ENCODE data around the gene UBE2J2.

Gene UBE2J2

DNA sequence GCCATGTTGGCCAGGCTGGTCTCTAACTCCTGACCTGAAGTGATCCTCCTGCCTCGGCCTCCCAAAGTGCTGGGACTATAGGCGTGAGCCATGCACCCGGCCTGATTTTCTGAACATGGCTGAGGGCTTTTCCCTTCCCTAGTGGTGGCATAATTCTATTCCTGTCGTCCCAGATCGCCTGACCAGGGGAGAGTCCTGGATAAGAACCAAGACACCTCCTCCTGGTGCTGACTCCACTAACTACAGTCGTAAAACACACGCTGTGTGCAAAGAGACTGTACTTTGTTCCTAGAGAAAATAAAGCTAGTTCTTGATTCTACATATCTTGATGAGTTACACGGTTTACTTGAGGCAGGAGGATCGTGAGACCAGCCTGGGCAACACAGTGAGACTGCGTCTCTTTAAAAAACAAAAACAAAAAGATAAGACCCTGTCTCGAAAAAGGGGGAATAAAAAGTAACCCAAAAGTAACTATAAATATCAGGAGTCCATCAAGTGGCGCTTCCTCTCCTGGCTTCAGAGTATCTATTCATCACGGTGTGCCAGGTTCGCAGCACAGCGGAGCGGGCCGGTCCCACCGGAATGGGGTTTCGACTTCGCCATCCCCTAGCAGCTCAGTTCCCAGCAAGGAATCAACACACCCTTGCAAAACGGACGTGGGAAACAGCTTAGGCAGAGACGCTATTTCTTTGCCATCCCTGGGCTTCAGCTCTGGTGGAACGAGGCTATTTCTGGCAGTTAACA lies 42.8 kb downstream of the UBE2J2 start:
- Histone ChIP-seq H3K27ac (ENCODE audit: low read depth, low read length) (peak overlapping the region; percentile 81), H3K4me1 (ENCODE audit: control insufficient read depth in 5 of 5, insufficient read depth in 5 of 5, low read length in 5 of 5) (peaks cover 9 to 37% (median 26%) of the 10 kb centered on the region in 5 donors), H3K9me3 (ENCODE audit: control insufficient read depth in 5 of 5, low read length in 5 of 5) (peaks cover 0 to 4% (median 0%) of the 10 kb centered on the region in 5 donors), H3K36me3 (ENCODE audit: control insufficient read depth in 5 of 5, insufficient read depth in 5 of 5, low read length in 5 of 5) (peaks cover 0 to 49% (median 34%) of the 10 kb centered on the region in 5 donors), H3K9ac (ENCODE audit: low read length in 5 of 5) (peak overlapping the region; percentile 65 to 98 (median 90)), H3K27me3 (ENCODE audit: control insufficient read depth in 5 of 5, insufficient read depth in 4 of 5, low read length in 5 of 5) (no peaks in the 10 kb centered on the region), H3K4me3 (ENCODE audit: low read depth in 1 of 5, low read length in 5 of 5) (peak overlapping the region; percentile 81 to 95 (median 92))

DNA sequence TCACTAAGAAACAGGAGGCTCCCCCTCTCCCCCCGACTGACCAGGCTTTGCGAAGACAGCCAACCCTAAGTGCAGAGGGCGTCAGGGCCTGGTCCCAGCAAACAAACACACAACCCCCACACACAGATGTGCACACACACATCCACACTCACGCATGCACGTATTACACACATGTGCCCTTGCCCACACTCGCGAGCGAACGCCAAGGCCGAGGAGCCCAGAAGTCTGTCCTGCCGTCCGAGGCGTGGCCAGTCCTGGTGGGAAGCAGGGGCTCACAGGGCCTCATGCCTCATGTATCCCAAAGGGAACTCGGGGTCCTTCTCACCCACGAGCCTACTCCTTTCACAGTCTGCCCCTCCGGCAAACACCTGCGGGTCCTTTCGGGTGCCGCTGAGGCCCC lies 43.9 kb downstream of the UBE2J2 start:
- Histone ChIP-seq H3K4me3 (ENCODE audit: low read depth in 1 of 5, low read length in 5 of 5) (peak overlapping the region in 1 of 5 donors; percentile 3), H3K27ac (ENCODE audit: low read depth, low read length) (no peak overlapping the region), H3K36me3 (ENCODE audit: control insufficient read depth in 5 of 5, insufficient read depth in 5 of 5, low read length in 5 of 5) (peaks cover 0 to 54% (median 42%) of the 10 kb centered on the region in 5 donors), H3K9me3 (ENCODE audit: control insufficient read depth in 5 of 5, low read length in 5 of 5) (peaks cover 0 to 4% (median 0%) of the 10 kb centered on the region in 5 donors), H3K27me3 (ENCODE audit: control insufficient read depth in 5 of 5, insufficient read depth in 4 of 5, low read length in 5 of 5) (no peaks in the 10 kb centered on the region), H3K9ac (ENCODE audit: low read length in 5 of 5) (peak overlapping the region in 1 of 5 donors; percentile 31), H3K4me1 (ENCODE audit: control insufficient read depth in 5 of 5, insufficient read depth in 5 of 5, low read length in 5 of 5) (peaks cover 9 to 37% (median 26%) of the 10 kb centered on the region in 5 donors)

DNA sequence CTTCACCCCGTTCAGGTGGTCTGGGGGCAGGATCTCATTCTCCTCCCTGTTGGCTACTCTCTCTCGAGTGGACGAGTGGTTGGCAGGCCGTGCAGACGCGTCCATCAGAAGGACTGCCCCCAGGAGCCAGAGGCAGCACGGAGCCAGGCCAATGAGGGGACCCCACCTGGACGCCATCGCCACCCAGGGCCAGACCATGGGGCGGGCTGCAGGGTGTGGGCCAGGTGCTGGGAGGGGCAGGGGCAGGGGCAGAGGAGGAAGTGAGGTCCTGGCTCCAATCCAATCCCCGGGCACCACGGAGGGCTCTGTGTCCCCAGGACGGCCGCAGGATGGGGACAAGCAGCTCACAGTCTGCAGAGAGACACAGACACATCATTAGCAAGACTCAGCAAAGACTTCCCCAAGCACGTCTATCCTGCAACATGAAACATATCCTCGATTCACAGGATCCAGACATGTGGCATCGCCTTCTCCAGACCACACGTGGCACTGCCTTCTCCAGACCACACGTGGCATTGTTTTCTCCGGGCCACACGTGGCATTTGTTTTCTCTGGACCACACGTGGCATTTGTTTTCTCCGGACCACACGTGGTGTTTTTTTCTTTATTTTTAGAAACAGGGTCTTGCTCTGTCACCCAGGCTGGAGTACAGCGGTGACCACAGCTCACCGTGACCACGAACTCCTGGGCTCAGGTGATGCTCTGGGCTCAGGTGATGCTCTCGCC lies 44.9 kb downstream of the UBE2J2 start:
- H3K4me3 ChIP-seq (ENCODE audit: low read depth in 1 of 5, low read length in 5 of 5), result no peak overlapping the region
- no peaks in the 10 kb centered on the region for H3K27me3 ChIP-seq (ENCODE audit: control insufficient read depth in 5 of 5, insufficient read depth in 4 of 5, low read length in 5 of 5)
- peaks cover 9 to 36% (median 26%) of the 10 kb centered on the region in 5 donors for H3K4me1 ChIP-seq (ENCODE audit: control insufficient read depth in 5 of 5, insufficient read depth in 5 of 5, low read length in 5 of 5)
- peaks cover 0 to 4% (median 0%) of the 10 kb centered on the region in 5 donors for H3K9me3 ChIP-seq (ENCODE audit: control insufficient read depth in 5 of 5, low read length in 5 of 5)
- peaks cover 0 to 53% (median 42%) of the 10 kb centered on the region in 5 donors for H3K36me3 ChIP-seq (ENCODE audit: control insufficient read depth in 5 of 5, insufficient read depth in 5 of 5, low read length in 5 of 5)
- no peak overlapping the region for H3K9ac ChIP-seq (ENCODE audit: low read length in 5 of 5)
- H3K27ac ChIP-seq (ENCODE audit: low read depth, low read length), result no peak overlapping the region

DNA sequence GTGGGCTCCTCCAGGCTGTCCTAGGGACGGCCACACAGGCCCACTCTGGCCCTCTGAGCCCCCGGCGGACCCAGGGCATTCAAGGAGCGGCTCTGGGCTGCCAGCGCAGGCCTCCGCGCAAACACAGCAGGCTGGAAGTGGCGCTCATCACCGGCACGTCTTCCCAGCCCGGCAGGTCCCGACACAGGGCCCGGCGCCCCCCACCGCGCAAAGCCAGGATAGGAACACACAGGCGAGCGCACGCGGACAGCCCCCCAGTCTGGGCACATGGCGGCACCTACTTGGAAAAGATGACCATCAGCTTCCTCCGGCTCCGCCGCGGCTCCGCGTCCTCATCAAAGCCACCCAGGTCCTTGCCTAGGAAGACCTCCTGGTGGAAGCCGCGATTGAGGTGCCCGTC lies 45.5 kb downstream of the UBE2J2 start:
- Histone ChIP-seq H3K4me3 (ENCODE audit: low read depth in 1 of 5, low read length in 5 of 5) (no peak overlapping the region), H3K9me3 (ENCODE audit: control insufficient read depth in 5 of 5, low read length in 5 of 5) (peaks cover 0 to 4% (median 0%) of the 10 kb centered on the region in 5 donors), H3K36me3 (ENCODE audit: control insufficient read depth in 5 of 5, insufficient read depth in 5 of 5, low read length in 5 of 5) (peaks cover 0 to 58% (median 46%) of the 10 kb centered on the region in 5 donors), H3K27ac (ENCODE audit: low read depth, low read length) (no peak overlapping the region), H3K9ac (ENCODE audit: low read length in 5 of 5) (no peak overlapping the region), H3K4me1 (ENCODE audit: control insufficient read depth in 5 of 5, insufficient read depth in 5 of 5, low read length in 5 of 5) (peaks cover 9 to 31% (median 26%) of the 10 kb centered on the region in 5 donors), H3K27me3 (ENCODE audit: control insufficient read depth in 5 of 5, insufficient read depth in 4 of 5, low read length in 5 of 5) (no peaks in the 10 kb centered on the region)

DNA sequence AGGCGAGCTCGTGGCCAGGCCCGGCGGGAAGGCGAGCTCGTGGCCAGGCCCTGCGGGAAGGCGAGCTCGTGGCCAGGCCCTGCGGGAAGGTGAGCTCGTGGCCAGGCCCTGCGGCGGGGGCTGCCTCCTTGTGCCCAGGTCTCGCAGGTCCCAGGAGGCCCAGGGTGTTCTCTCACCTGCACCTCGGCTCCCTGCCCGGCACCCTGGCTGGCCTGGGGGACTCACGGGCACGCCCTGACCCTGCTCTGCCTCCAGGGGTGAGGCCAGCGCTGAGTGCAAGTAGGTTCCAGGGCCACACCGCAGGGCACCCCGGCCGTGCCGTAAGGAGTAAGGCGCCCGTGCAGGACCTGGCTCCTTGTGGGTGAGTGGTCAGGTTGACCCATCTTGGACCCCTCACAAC lies 46.3 kb downstream of the UBE2J2 start:
- H3K36me3 ChIP-seq (ENCODE audit: control insufficient read depth in 5 of 5, insufficient read depth in 5 of 5, low read length in 5 of 5), result peaks cover 0 to 66% (median 54%) of the 10 kb centered on the region in 5 donors
- no peak overlapping the region for H3K4me3 ChIP-seq (ENCODE audit: low read depth in 1 of 5, low read length in 5 of 5)
- H3K4me1 ChIP-seq (ENCODE audit: control insufficient read depth in 5 of 5, insufficient read depth in 5 of 5, low read length in 5 of 5), result peaks cover 9 to 23% (median 21%) of the 10 kb centered on the region in 5 donors
- H3K27ac ChIP-seq (ENCODE audit: low read depth, low read length), result no peak overlapping the region
- H3K9me3 ChIP-seq (ENCODE audit: control insufficient read depth in 5 of 5, low read length in 5 of 5), result no peaks in the 10 kb centered on the region
- no peaks in the 10 kb centered on the region for H3K27me3 ChIP-seq (ENCODE audit: control insufficient read depth in 5 of 5, insufficient read depth in 4 of 5, low read length in 5 of 5)
- H3K9ac ChIP-seq (ENCODE audit: low read length in 5 of 5), result no peak overlapping the region

DNA sequence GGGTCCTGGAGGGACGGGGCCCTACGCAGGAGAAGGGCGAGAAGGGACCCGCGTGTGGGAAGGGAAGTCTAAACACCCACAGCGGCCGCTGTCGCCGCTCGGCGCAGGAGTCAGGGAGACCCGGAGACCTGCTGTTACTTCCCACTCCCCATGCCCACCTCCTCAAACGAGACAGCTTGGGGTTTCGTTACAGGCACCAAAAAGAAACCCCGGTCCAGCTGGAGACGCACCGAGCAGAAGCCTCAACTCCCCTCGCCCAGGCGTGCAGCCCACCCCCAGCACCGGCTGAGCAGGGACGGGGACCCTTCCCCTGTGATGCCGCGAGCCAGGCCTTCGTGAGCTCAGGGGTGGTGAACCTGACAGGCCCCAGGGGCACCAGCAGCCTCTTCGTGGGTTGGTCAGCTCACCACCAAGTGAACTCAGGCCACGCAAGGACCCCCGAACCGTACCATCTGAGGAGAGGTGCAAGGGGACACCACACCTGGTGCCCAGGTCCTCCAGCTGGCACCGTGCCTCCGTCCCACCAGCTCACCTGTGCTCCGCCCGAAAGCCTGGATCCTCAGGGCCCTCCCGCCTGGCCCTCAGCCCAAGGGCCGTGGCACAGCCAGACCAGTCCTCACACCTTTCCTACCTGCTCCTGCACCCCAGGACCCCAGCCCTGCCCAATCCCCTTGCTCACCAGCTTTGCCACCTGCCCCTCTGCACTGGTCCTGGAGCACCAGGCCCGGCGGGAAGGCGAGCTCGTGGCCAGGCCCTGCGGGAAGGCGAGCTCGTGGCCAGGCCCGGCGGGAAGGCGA lies 46.9 kb downstream of the UBE2J2 start:
- peaks cover 0 to 72% (median 59%) of the 10 kb centered on the region in 5 donors for H3K36me3 ChIP-seq (ENCODE audit: control insufficient read depth in 5 of 5, insufficient read depth in 5 of 5, low read length in 5 of 5)
- H3K4me1 ChIP-seq (ENCODE audit: control insufficient read depth in 5 of 5, insufficient read depth in 5 of 5, low read length in 5 of 5), result peaks cover 9 to 22% (median 21%) of the 10 kb centered on the region in 5 donors
- H3K9me3 ChIP-seq (ENCODE audit: control insufficient read depth in 5 of 5, low read length in 5 of 5), result no peaks in the 10 kb centered on the region
- H3K4me3 ChIP-seq (ENCODE audit: low read depth in 1 of 5, low read length in 5 of 5), result no peak overlapping the region
- no peak overlapping the region for H3K9ac ChIP-seq (ENCODE audit: low read length in 5 of 5)
- H3K27me3 ChIP-seq (ENCODE audit: control insufficient read depth in 5 of 5, insufficient read depth in 4 of 5, low read length in 5 of 5), result no peaks in the 10 kb centered on the region
- H3K27ac ChIP-seq (ENCODE audit: low read depth, low read length), result no peak overlapping the region

DNA sequence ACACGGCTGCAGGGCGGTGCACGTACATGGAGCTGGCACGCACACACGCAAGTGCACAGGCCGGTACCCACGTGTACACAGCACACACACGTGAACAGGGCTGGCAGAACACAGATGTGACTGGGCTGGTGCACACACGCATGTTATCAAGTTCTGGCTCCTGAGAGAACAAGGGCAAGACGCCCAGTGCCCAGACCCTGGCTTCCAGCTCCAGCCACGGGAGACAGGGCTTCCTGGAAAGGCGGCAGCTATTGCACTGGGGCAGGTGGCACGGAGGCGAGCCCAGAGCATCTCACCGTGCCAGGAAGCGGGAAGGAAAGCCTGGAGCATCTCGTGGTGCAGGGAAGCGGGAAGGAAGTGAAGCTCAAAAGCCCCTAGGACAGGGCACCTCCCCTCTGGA lies 47.7 kb downstream of the UBE2J2 start:
- H3K9me3 ChIP-seq (ENCODE audit: control insufficient read depth in 5 of 5, low read length in 5 of 5), result no peaks in the 10 kb centered on the region
- H3K4me1 ChIP-seq (ENCODE audit: control insufficient read depth in 5 of 5, insufficient read depth in 5 of 5, low read length in 5 of 5), result peaks cover 9 to 17% (median 16%) of the 10 kb centered on the region in 5 donors
- H3K9ac ChIP-seq (ENCODE audit: low read length in 5 of 5), result no peak overlapping the region
- no peak overlapping the region for H3K27ac ChIP-seq (ENCODE audit: low read depth, low read length)
- H3K27me3 ChIP-seq (ENCODE audit: control insufficient read depth in 5 of 5, insufficient read depth in 4 of 5, low read length in 5 of 5), result no peaks in the 10 kb centered on the region
- peaks cover 0 to 81% (median 67%) of the 10 kb centered on the region in 5 donors for H3K36me3 ChIP-seq (ENCODE audit: control insufficient read depth in 5 of 5, insufficient read depth in 5 of 5, low read length in 5 of 5)
- H3K4me3 ChIP-seq (ENCODE audit: low read depth in 1 of 5, low read length in 5 of 5), result no peak overlapping the region

DNA sequence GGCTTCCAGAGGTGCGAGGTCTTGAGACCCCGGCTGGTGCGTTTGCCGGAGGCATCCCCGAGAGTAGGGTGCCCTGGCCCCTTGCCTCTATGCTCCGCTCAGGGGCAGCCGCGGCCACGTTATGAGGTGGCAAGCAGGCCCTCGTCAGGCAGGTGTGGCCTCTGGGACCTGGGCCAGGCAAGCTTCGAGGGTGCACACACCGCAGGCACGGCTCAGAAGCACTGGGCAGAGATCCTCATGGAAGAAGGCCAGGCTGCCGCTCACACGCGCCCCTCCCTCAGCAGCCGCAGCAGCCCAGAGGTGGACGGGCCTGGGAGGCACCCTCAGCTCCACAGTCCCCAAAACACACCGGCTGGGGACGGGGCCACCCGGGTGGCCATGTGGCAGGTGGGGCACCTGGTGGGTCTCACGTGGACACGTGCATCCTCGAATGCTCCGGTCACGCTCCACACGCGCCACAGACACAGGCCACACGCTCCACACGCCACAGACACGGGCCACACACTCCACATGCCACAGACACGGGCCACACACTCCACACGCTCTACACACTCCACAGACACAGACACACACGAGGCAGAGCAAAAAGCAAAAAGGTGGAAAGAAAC lies 48.3 kb downstream of the UBE2J2 start:
- no peaks in the 10 kb centered on the region for H3K9me3 ChIP-seq (ENCODE audit: control insufficient read depth in 5 of 5, low read length in 5 of 5)
- peaks cover 4 to 12% (median 10%) of the 10 kb centered on the region in 5 donors for H3K4me1 ChIP-seq (ENCODE audit: control insufficient read depth in 5 of 5, insufficient read depth in 5 of 5, low read length in 5 of 5)
- peaks cover 0 to 87% (median 73%) of the 10 kb centered on the region in 5 donors for H3K36me3 ChIP-seq (ENCODE audit: control insufficient read depth in 5 of 5, insufficient read depth in 5 of 5, low read length in 5 of 5)
- H3K27me3 ChIP-seq (ENCODE audit: control insufficient read depth in 5 of 5, insufficient read depth in 4 of 5, low read length in 5 of 5), result no peaks in the 10 kb centered on the region
- H3K27ac ChIP-seq (ENCODE audit: low read depth, low read length), result no peak overlapping the region
- H3K9ac ChIP-seq (ENCODE audit: low read length in 5 of 5), result no peak overlapping the region
- no peak overlapping the region for H3K4me3 ChIP-seq (ENCODE audit: low read depth in 1 of 5, low read length in 5 of 5)

DNA sequence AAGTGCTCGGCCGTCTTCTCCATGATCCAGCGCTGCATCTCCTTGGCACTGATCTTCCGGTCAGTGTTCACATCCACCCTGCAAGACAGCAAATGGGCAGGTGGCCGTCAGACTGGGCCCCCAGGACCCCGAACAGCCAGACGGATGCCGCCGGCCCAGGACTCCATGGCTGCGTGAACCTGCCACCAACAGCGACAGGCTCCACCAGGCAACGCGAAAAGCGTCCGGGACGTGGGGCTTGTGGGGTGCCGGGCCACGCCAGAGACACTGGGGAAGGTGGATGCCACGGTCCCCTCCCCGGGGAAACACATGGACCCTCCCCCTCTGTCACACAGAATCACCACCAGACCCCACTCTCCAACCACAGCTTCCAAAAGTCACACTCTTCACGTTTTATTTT lies 49.8 kb downstream of the UBE2J2 start:
- H3K4me3 ChIP-seq (ENCODE audit: low read depth in 1 of 5, low read length in 5 of 5), result no peak overlapping the region
- H3K4me1 ChIP-seq (ENCODE audit: control insufficient read depth in 5 of 5, insufficient read depth in 5 of 5, low read length in 5 of 5), result no peaks in the 10 kb centered on the region
- no peak overlapping the region for H3K9ac ChIP-seq (ENCODE audit: low read length in 5 of 5)
- peaks cover 0 to 96% (median 81%) of the 10 kb centered on the region in 5 donors for H3K36me3 ChIP-seq (ENCODE audit: control insufficient read depth in 5 of 5, insufficient read depth in 5 of 5, low read length in 5 of 5)
- H3K9me3 ChIP-seq (ENCODE audit: control insufficient read depth in 5 of 5, low read length in 5 of 5), result no peaks in the 10 kb centered on the region
- H3K27ac ChIP-seq (ENCODE audit: low read depth, low read length), result no peak overlapping the region
- H3K27me3 ChIP-seq (ENCODE audit: control insufficient read depth in 5 of 5, insufficient read depth in 4 of 5, low read length in 5 of 5), result no peaks in the 10 kb centered on the region
